GM19455 (cell line): ENCODE results near the gene CUL2.
"Not testable (repeated sequence)": the region's sequence is repeated elsewhere in the genome, so short reads cannot be mapped to it uniquely, and the experiment has no call there.

Source experiments
- ATAC-seq: cut with Tn5 transposase; IDR thresholded peaks from one replicate; pipeline ENCODE4 v1.9.1; 2021; ENCODE audit not compliant: unreplicated experiment

CUL2 gene

GRCh38 chr10:34985146-34985545, 105.0 kb downstream of the CUL2 start:
- no peak for ATAC-seq

- ATAC-seq = no peak
Measured at GRCh38 chr10:34981844-34982243, 108.3 kb downstream of the CUL2 start.

DNA sequence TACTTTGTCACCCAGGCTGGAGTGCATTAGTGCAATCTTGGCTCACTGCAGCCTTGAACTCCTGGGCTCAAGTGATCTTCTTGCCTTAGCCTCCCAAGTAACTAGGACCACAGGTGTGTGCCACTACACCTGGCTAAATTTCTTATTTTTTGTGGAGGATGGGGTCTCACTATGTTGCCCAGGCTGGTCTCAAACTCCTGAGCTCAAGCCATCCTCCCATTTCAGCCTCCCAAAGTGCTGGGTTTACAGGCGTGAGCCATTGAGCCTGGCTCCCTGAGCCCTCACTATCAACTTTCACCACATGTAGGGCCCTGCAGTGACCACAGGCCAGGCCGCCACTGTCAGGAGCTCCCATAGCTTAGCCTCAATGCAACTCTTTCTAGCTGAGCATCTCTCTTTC, 110.2 kb downstream of the CUL2 start:
- no peak for ATAC-seq

DNA sequence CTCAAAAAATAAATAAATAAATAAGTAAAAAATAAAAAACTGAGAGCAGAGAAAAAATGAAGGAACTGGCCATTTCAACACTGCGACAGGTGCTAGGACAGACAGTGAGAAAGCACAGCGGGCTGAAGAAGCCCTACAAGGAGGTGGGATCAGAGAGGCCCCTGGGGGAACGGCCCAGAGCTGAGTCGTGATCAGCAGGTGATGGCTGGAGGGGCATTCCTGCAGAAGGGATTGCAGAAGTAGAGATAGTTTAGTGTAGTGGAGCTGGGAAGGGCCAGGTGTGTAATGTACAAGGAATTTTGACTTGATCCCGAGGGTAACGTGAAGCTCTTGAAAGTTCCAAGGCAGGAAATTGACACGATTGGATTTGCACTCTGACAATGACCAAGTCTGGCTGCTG, 112.1 kb downstream of the CUL2 start:
- no peak for ATAC-seq

GRCh38 chr10:34976380-34976910, 113.7 kb downstream of the CUL2 start:
- ATAC-seq = not testable (repeated sequence)

DNA sequence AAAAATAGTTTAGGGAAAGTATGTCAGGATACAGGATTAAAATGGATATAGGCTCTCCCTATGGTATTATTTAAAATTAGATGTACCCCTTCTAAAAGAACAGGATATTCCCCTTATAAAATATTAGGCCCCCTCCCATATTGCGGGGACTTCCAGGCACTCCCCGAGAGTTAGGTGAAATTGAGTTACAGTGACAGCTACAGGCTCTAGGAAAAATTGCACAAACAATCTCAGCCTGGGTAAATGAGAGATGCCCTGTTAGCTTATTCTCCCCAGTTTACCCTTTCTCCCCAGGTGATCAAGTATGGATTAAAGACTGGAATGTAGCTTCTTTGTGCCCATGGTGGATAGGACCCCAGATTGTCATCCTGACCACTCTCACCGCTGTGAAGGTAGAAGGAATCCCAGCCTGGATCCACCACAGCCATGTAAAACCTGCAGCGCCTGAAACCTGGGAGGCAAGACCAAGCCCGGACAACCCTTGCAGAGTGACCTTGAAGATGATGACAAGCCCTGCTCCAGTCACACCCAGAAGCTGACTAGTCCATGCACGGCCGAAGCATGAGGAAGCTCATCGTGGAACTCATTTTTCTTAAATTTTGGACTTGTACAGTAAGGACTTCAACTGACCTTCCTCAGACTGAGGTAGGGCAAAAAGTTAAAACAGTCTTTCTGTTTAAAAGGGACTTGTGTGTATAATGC, 115.6 kb downstream of the CUL2 start:
- ATAC-seq = not testable (repeated sequence)

DNA sequence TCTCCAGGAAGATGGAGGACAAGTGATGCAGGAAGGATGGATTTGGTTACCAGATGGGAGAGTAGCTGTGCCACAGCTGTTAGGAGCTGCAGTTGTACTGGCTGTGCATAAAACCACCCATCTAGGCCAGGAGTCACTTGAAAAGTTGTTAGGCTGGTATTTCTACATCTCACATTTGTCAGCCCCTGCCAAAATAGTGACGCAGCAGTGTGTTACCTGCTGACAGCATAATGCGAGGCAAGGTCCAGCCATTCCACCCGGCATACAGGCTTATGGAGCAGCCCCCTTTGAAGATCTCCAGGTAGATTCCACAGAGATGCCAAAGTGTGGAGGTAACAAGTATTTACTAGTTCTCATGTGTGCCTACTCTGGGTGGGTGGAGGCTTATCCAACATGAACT, 116.4 kb downstream of the CUL2 start:
- not testable (repeated sequence) for ATAC-seq

DNA sequence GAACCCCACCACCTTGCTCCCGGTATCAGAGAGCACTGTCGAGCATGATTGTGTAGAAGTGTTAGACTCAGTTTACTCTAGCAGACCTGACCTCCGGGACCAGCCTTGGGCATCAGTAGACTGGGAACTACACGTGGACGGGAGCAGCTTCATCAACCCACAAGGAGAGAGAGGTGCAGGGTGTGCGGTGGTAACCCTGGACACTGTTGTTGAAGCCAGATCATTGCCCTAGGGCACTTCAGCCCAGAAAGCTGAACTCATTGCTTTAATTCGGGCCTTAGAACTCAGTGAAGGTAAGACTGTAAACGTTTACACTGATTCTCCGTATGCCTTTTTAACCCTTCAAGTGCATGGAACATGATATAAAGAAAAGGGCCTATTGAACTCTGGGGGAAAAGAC, 117.0 kb downstream of the CUL2 start:
- ATAC-seq = not testable (repeated sequence)

- ATAC-seq = not testable (repeated sequence)
Measured at GRCh38 chr10:34972591-34972990, 117.5 kb downstream of the CUL2 start.

DNA sequence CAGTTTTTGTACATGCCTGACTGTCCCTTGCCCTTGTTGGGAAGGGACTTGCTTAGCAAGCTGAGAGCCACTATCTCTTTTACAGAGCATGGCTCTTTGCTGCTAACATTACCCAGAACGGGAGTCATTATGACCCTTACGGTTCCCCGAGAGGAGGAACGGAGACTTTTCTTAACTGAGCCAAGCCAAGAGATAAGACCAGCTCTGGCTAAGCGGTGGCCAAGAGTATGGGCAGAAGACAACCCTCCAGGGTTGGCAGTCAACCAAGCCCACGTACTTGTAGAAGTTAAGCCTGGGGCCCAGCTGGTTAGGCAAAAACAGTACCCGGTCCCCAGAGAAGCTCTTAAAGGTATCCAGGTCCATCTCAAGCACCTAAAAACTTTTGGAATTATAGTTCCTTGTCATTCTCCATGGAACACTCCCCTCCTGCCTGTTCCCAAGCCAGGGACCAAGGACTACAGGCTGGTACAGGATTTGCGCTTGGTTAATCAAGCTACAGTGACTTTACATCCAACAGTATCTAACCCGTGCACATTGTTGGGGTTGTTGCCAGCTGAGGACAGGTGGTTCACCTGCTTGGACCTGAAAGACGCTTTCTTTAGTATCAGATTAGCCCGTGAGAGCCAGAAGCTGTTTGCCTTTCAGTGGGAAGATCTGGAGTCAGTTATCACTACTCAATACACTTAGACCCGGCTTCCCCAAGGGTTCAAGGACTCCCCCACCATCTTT, 118.4 kb downstream of the CUL2 start:
- not testable (repeated sequence) for ATAC-seq

DNA sequence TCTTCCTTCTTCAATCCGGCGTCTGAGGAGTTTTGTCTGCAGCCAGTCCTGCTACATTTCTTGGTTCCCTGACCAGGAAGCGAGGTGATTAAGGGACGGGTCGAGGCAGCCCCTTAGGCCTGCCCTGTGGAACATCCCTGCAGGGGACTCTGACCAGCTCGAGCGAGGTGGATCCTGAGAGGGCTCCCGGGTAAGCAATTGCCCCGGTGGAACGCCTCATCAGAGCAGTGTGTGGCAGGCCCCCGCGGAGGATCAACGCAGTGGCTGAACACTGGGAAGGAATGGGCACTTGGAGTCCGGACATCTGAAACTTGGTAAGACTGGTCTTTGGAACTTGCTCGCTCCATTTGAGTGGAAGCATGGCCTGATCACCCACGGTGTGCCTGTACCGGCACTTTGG, 121.0 kb downstream of the CUL2 start:
- no peak for ATAC-seq

GRCh38 chr10:34967335-34967880, 122.7 kb downstream of the CUL2 start:
- ATAC-seq = no peak

- ATAC-seq = no peak
Measured at GRCh38 chr10:34966451-34966850, 123.7 kb downstream of the CUL2 start.

- no peak for ATAC-seq
Measured at GRCh38 chr10:34966040-34966439, 124.1 kb downstream of the CUL2 start.

GRCh38 chr10:34964166-34964800, 125.9 kb downstream of the CUL2 start:
- no peak for ATAC-seq

DNA sequence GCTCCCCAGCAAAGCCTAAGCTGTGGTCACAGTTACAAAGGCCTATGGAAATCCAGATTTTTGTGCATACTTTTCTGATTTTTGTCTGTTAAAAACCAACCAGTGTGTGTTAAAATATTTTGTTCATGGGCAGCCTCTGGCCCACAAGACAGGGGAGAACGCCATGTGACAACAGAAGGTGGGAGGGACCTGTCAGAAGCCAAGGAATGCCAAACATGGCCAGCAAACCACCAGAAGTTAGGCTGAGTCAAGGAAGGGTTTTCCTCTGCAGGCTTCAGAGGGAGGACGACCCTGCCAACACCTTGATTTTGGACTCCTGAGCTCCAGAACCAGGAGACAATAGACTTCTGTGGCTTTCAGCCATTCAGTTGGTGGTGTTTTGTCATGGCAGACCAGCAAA, 127.3 kb downstream of the CUL2 start:
- ATAC-seq = no peak

DNA sequence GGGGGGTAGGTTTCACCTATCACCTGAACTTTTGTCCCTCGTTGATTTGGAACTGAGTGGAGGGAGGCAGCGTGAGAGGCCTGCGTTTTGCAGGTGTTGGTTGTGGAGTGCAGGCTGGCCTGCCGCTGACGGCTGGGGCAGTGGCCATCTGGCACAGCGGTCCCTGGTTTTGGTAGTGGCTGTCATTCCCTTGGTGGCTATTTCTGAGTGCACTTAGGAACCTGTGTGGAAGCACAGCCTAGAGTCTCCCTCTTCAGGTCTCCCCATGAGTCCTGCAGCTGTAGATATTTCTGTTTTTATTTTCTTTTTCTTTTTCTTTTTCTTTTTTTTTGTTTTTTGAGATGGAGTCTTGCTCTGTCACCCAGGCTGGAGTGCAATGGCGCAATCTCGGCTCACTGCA, 129.2 kb downstream of the CUL2 start:
- ATAC-seq = no peak

DNA sequence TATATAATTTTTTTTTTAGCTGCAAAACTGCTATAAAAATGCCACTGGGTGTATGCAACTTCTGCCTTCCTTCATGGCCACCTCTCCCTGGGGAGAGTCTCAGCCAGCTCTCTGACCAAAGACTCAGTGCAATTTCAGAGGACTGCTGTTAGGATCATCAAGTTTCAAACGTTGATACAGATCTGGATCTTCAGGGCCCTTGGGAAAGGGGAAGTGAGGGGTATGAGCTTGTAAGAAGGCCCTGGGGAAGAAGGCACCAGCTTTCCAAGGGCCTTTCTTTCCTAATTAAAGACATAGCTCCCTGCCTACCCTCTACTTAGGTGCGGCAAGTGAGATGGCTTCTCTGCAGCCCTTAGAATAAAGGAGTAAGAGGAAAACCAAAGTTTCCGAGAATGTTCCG, 130.4 kb downstream of the CUL2 start:
- no peak for ATAC-seq

DNA sequence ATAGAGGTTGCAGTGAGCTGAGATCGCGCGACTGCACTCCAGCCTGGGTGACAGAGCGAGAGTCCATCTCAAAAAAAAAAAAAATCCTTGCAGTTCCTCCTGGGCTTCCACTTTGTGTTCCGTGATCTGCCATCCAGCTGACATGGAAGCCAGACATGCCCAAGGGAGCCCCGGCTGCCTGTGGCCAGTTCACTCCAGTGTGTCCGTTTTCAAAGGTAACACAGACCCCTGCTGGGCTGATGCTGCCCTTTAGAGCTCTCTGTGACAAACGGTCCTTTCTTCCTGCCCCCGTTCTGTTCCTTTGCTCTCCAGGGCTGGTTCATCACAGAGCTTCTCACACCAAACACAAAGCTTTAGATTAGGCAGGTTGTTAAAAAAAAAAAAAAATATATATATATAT, 130.8 kb downstream of the CUL2 start:
- ATAC-seq = no peak
